Right atrium auricular region (tissue), 2 donors: Measurements from ENCODE around the gene FOXJ1. TPM values are rescaled to one million over a fixed set of nuclear protein-coding genes. Genes with fewer than 3 reads are reported as not detected.
A peak's percentile ranks its signal among the peaks of the same experiment; 100 is the strongest.

Source experiments
- DNase-seq: peaks from one replicate; pipeline ENCODE4 v3.0.0-alpha.2; 2019; ENCODE audit warnings: low spot score
- H3K27ac ChIP-seq, 2 donors: fragments of 200-600 bp; sonication (generic); 1 replicate in 1 of 2; 2 replicates in 1 of 2; pipeline ENCODE4 v1.5.1; 2016 to 2019
- H3K27me3 ChIP-seq, 2 donors: fragments of 200-600 bp; sonication (generic); one replicate each; pipeline versions ENCODE4 v1.5.1 to v1.6.0; 2017 to 2019
- H3K36me3 ChIP-seq: fragments of 200-600 bp; sonication (generic); one replicate; pipeline ENCODE4 v1.5.1; 2016
- H3K4me1 ChIP-seq, 2 donors: fragments of 200-600 bp; sonication (generic); one replicate each; pipeline versions ENCODE4 v1.5.1 to v1.6.0; 2017 to 2019
- H3K4me3 ChIP-seq, 2 donors: fragments of 200-600 bp; sonication (generic); 1 replicate in 1 of 2; 2 replicates in 1 of 2; pipeline ENCODE4 v1.5.1; 2017 to 2019; ENCODE audit warnings: mild to moderate bottlenecking in 1 of 2, moderate library complexity in 1 of 2
- H3K9me3 ChIP-seq, 2 donors: fragments of 200-600 bp; sonication (generic); one replicate each; pipeline ENCODE4 v1.5.1; 2019
- total RNA-seq, 2 donors: library from RNA; depleted of rRNA; stranded (reverse); fragments of >200 nt; gene quantifications; one replicate each; pipeline ENCODE4 v1.1.0, GENCODE V29; 2016
- TF ChIP-seq, protein P1 (sequence below), 2 donors: fragments of 200-600 bp; sonication (generic); IDR thresholded peaks; one replicate each; pipeline ENCODE4 v1.5.1; 2019; ENCODE audit warnings: antibody characterized with exemption in 2 of 2

FOXJ1 gene
- total RNA-seq, 2 donors from 2014 or later = not detected

DNA sequence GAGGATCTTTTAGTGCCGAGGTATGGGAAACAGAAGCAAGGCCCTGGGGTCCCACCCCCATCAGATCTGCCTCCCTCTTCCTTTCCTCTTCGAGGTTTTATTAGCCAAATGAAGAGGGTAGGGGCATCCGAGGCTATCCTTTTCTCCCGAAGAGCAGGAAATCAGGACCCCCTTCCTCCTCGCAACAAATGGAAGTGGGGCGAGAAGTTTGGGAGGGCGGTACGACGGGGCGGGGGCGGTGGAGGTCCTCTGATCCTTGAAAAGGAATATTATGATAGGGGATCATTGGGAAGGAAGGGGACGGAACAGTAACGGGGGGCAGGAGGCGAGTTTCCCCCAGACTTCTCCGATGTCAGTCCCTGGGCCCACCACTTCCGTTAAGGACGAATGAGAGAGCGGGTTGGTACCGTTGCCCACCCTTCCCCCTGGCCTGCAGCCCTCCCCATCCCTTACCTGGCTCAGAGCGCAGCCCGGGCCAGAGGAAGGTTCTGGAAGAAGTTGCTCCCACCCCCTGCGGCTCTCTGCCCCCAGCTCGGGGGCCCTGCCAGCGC, 309 bp downstream of the FOXJ1 start:
- no peaks in the 10 kb centered on the region for H3K36me3 ChIP-seq
- H3K27ac ChIP-seq = no peak overlapping the region
- no peaks in the 10 kb centered on the region for H3K9me3 ChIP-seq
- TF ChIP-seq, protein P1, sequence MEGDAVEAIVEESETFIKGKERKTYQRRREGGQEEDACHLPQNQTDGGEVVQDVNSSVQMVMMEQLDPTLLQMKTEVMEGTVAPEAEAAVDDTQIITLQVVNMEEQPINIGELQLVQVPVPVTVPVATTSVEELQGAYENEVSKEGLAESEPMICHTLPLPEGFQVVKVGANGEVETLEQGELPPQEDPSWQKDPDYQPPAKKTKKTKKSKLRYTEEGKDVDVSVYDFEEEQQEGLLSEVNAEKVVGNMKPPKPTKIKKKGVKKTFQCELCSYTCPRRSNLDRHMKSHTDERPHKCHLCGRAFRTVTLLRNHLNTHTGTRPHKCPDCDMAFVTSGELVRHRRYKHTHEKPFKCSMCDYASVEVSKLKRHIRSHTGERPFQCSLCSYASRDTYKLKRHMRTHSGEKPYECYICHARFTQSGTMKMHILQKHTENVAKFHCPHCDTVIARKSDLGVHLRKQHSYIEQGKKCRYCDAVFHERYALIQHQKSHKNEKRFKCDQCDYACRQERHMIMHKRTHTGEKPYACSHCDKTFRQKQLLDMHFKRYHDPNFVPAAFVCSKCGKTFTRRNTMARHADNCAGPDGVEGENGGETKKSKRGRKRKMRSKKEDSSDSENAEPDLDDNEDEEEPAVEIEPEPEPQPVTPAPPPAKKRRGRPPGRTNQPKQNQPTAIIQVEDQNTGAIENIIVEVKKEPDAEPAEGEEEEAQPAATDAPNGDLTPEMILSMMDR (IDR thresholded peaks at IDR 0.05) = no peak
- peak overlapping the region; percentile 29 to 53 for H3K4me3 ChIP-seq
- peaks cover 22 to 35% of the 10 kb centered on the region in 2 donors for H3K27me3 ChIP-seq
- peaks cover 4 to 53% of the 10 kb centered on the region in 2 donors for H3K4me1 ChIP-seq
- no peak for DNase-seq

GRCh38 chr17:76139801-76140660, 1.0 kb downstream of the FOXJ1 start:
- Histone ChIP-seq H3K27ac (no peak overlapping the region), H3K9me3 (no peaks in the 10 kb centered on the region), H3K36me3 (no peaks in the 10 kb centered on the region), H3K27me3 (peaks cover 22 to 35% of the 10 kb centered on the region in 2 donors), H3K4me1 (peaks cover 4 to 46% of the 10 kb centered on the region in 2 donors), H3K4me3 (peak overlapping the region in 1 of 2 donors; percentile 53)
- no peak for DNase-seq
- TF ChIP-seq, protein P1 (IDR thresholded peaks at IDR 0.05) = no peak

DNA sequence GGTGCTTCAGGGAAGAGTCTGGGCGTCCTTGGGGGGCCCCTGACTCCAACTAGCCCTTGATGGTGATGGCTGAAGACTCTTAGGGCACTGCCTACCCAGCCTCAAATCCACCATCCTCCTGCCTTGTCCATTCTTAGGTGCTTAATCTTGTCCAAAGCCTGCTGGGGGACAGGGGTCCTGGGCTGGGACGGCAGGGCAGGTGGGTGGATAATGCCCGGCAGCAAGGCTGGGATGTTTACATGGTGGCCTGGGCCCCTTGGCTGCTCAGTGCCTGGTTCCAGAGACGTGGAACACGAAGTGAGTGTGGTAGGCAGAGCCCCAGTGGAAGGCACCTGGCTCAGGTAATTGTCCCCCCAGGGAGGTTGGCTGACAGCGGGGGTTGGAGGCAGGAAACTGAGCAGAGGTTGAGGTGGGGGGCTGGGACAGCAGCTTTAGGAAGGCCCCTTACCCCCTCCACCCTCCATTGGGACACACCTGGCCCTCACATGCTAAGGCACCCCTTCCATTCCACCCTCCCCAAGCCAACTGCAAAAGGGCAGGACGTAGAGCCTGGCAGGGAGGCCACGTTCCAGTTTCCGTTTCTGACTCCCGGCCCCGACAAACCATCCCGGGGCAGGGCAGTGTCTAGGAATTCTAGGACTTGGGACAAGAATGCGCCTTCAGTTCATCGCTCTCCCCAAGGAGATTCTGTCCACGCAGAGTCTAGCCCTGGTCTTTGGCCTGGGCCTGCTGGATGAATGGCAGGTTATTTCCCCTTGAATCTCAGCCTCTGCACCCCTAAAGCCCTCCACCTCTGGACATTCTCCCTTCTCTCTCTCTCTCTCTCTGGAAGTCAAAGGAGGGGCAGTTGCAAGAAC, 1.9 kb downstream of the FOXJ1 start:
- TF ChIP-seq, protein P1 (IDR thresholded peaks at IDR 0.05) = no peak
- Histone ChIP-seq H3K4me3 (no peak overlapping the region), H3K27me3 (peaks cover 26 to 35% of the 10 kb centered on the region in 2 donors), H3K4me1 (peaks cover 4 to 43% of the 10 kb centered on the region in 2 donors), H3K36me3 (no peaks in the 10 kb centered on the region), H3K9me3 (no peaks in the 10 kb centered on the region), H3K27ac (no peak overlapping the region)
- DNase-seq = no peak

- H3K4me1 ChIP-seq = peaks cover 4 to 43% of the 10 kb centered on the region in 2 donors
- no peak for DNase-seq
- H3K27ac ChIP-seq = no peak overlapping the region
- no peaks in the 10 kb centered on the region for H3K9me3 ChIP-seq
- TF ChIP-seq, protein P1 (IDR thresholded peaks at IDR 0.05) = no peak
- H3K27me3 ChIP-seq = peaks cover 27 to 35% of the 10 kb centered on the region in 2 donors
- H3K4me3 ChIP-seq = peak overlapping the region in 1 of 2 donors; percentile 2
- no peaks in the 10 kb centered on the region for H3K36me3 ChIP-seq
Observed at GRCh38 chr17:76138234-76138895, 2.7 kb downstream of the FOXJ1 start.
